AG20443 (cell line): ENCODE results near the gene NKAIN2.

Experiments
- DNase-seq: peaks from one replicate; pipeline ENCODE4 v3.0.0; 2012; ENCODE audit warnings: low spot score, mixed read lengths

The NKAIN2 gene

DNA sequence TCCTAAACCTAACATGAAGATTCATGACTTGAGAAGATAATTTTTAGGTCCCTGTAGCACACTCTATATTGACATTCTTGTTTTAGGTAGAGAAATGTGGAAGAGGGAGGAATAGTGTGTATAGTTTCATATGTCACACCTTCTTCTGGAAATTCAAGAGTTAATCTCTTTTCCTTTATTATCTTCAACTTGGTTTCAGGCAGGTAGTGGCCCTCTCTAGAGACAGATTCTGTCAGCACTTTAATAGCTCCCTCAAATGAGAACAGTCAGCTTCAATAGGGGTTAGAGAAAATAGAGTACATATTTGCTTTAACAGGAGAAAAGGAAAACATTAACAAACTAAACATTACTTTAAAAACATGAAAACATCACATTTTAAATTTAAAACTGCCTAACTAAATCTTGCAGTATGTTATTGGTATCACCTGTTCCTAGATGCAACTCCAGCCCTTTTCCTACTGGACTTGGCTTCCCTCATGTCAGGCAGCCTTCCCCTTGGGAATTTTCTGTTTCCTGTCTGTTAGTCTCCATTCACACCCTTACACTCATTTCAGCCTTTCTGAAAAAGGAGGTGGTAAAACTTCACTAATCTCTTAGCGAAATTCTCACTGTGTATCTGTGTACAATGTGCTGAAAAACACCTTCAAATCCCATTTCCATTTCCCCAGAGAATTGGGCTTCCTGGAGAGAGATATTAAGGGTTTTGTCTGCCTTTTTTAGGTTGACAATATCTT, 966.3 kb downstream of the NKAIN2 start:
- DNase-seq = no peak

DNA sequence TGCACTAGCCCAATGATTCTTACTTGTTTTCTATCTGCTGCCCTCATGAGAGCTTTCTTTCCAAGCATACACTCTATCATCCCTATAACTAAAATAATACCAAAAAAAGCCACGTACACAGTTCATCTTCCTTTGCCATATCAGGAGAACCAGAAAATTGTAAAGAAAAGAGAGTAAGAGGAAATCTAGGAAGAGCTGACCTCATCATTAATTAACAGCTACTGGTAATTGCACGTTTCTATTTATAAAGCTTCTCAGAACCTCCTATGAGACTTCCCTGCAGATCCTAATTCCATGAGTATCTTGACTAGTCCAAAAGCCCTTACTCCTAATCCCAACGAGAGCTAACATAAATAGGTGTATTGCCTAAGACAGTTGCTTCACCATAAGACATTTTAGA, 967.1 kb downstream of the NKAIN2 start:
- DNase-seq = no peak

DNA sequence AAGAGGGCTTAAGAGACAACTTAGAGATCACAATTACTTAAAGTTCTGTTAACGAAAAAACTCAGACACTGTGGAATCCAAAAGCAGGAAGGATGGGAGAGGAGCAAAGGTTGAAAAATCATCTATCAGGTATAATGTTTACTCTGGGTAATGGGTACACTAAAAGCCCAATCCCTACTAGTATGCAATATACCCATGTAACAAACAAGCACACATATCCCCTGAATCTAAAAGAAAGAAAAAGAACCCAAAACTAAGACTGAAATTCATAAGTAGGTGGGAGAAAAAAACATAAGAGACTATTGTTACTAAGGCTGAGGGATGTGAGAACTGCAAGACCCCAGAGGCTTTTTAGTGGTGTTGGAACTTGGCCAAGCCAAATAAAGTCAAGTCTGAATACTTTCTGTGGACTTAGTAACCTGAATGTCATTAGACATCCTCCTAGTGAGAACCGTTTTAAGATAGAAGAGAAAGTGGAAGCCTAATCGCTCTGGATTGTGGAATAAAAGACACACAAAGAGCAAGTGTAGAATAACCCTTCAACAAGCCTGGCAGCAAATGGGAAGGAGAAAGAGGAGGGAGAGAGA, 969.2 kb downstream of the NKAIN2 start:
- no peak for DNase-seq

DNA sequence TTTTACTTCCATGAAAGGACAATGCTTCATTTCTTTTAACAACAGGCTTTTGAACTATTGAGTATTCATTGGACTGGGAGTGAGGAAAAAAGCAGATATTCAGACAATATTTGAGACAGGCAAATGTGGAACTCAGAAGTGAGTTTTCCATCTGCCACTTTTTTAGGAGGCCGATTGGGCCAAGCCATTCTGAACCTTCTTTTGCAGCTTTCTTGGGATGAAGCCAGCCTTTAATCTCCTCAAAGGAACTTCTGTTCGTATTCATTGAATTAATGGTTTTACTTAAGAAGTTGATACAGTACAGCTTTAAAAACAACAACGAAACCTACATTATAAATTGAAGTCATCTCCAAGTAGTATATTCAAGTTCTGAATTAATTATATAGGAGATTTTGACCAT, 971.5 kb downstream of the NKAIN2 start:
- no peak for DNase-seq

DNA sequence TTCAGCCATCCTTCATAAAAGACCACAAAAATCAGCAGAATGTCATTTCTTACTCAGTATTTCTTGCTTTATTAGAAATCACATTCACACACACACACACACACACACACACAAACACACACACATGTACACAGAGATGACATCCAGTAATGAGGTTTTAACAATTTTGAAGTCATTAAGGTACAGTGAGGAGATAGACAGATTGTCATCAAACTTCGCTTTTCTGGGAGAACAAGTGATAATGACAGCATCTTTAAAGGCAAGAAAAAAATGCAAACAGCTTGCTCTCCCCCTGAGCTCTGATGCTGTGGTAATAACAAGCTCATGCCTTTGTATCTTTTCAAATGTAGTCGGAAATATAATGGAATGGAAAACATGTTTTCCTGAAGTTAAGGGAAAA, 974.2 kb downstream of the NKAIN2 start:
- no peak for DNase-seq

DNA sequence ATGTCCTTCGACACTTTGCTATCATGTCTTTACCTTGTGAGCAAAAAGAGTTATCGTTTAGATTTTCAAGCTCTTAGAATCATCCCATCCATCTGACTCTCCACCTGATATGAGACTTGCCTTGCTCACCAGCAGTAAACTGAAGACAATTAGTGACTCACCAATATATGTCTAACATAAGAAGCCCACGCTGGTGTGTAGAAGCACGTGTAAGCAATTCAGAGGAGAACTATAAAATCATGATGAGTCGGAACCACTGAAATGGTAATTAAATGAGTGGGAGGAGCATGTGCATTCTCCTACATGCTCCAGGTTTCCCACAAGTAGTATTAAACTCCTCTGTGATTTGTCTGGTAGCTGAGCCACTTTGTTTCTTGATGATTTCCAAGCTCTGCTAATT, 977.0 kb downstream of the NKAIN2 start:
- no peak for DNase-seq

DNA sequence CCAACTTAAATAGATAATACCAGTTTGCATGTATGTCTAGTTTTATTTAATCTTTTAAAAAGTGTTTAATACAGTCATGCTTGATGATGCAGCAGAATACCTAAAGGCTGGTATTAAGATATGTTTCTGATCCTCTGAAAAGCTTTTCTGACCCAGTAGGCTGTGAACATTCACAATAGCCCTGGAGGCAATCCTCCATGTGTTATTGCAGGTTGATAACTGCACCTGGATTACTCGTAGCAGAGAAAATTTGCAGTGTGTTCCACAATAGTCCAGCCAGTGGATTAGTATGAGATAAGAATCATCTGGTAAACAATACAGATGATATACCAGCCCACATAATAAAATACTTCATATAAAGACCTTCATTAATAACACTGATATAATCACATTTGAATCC, 979.7 kb downstream of the NKAIN2 start:
- no peak for DNase-seq

DNA sequence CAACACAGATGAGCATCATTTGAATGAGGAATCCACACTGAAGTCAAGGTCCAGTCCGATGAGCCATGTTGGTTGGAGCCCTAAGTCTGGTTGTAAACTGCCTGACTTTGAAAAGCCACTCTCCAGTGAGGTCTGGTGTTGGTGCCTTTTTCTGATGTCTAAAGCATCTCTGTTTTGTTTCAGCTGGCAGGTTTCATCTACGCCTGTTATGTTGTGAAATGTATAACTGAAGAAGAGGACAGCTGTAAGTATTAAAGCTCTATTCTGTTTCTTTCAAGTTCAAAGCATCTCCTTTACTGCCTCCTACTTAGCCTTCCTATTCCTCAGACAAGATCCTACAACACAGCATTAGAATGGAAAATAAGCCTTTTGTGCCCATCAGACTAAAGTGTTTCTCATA, 987.5 kb downstream of the NKAIN2 start:
- DNase-seq = no peak

DNA sequence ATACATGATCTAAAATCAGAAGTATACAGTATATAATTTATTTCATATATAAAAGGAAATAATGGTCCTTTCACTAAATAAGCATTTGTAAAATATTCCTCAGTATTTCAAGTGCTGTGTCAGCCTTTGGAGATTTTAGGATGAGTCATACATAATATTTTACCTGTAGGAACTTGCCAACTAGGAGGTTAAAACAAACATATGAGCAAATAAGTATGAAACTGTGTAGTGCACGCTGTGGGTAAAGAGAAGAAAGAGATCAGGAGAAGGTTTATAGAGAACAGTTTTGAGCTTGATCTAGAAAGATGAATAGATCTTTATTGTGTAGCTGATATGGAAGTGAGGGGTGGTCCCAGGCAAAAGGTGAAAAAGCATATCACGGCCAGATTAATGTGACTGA, 988.7 kb downstream of the NKAIN2 start:
- no peak for DNase-seq

DNA sequence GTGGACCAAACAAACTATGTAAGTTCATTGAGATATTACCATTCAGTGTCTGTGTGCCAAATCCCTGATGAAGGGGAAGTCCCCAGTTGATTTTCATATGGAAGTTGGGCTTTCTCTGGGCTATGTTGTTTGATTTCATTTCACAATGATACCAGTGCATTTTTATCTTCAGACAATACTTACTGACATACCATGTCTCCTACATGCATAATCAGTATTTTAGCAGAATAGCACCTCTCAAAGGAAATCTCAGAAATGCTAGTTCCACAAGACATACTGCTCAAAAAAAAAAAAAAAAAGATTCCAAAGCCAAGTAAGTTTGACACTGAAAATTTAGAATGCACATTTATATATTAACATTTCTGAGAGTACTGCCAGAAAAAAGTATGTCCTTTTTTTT, 989.7 kb downstream of the NKAIN2 start:
- no peak for DNase-seq

DNA sequence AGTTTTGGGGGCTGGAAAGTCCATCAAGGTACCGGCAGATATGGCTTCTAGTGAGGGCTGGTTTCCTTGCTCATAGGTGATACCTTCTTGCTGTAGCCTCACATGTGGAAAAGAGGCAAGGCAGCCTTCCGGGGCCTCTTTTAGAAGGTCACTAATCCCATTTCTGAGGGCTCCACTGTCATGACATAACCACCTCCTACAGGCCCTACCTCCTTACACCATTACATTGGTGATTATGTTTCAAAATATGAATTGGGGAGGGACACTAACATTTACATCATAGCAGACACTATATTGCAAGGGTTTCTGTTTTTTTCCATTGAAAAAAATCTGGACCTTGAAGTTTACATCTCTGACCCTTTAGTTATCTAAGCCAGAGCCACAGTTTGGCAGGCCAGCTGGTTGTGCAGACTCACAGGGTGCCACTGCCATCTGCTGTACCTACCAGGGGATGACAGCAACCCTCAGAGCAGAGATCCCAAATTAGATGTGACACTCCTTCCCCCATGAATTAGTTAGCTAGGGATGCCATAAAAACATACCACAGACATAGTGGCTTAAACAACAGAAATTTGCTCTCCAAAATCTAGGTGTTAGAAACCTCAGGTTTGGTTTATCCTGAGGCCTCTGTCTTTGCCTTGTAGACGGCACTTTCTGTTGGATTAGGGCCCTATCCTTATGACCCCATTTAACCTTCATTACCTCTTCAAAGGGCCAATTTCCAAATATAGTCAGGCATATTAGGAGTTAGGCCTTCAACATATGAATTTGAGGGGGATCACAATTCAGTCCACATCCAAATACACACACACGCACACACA, 992.2 kb downstream of the NKAIN2 start:
- peak; percentile 40 for DNase-seq

DNA sequence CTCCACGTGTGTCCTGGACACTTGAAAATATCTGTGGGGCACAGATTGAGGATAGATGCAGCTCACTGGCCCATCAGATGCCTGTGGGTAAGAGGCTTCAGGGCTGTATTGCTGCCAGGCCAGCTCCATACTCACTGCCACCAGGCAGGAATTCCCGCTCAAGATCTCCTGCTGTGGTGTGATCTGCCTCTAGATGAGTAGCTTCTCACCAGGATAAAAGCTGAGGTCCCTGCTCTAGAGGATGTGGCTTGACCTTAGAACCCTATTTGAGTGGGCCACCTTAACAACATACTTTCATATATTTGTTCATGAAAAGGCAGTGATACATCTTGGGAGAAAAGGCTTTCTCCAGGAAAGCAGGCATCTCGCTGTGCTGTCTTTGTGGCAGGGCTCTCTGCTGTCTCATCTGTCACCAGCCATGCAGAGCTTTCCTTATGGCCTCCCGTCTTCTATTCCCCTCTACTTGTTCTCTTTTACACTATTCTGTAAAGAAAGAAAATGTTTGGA, 992.9 kb downstream of the NKAIN2 start:
- no peak for DNase-seq

DNA sequence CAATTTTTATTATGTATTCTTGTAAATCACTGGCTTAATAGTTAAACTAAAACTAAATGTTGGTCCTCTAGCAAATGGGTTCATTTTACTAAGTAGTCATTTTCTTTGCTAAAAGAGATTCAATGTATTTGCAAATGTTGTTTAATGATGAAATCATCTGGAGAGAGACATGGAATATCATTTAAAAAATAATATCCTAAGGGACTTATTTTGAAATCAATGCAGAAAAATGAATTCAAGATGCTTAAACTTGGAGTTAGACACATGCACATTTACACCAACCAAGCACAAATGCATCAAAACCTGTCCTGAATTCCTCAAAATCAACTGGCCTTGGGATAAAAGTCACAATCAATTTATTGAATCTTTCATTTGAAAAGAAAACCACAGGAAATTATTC, 993.6 kb downstream of the NKAIN2 start:
- no peak for DNase-seq

DNA sequence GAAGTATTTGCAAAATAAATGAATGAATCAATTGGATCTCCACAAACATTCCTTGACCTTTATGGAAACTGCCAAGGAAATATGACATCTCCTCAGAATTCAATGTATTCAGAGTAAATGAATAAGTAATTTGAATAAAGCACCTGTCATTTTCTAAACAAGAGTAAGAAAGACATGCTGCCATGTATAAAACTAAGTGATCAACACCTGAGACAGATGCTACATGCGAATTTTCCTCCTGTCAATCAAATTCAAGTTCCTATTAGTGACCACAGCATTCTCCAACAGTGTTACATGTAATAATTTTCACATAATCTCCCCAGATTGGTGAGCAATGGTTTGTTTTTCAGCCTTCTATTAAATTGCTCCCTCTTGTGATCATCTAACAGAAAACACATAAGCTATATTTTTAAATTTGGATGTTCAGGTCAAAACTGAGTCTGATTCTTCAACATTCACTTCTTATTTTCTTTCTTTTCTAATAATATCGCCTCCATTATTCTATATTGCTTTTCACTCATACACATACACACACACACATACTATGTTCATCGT, 995.4 kb downstream of the NKAIN2 start:
- no peak for DNase-seq

DNA sequence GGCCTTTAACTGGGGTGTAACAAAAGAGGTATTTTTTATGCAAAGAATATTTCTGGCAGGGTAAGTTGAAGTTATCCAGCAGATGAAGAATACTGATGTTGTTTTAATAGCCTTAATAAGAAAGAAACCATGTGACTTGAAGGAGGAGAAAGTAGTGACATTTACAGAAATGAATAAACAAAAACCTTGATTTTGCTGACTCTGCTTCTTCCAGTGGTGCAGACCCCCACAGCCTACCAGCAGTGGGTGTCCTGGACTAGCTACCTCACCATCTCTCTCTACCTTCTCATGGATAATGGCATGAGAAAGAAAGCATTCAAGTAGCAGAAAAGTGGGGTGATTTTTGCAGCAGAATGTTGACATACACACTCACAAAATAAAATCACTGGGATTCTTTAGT, 996.0 kb downstream of the NKAIN2 start:
- no peak for DNase-seq

DNA sequence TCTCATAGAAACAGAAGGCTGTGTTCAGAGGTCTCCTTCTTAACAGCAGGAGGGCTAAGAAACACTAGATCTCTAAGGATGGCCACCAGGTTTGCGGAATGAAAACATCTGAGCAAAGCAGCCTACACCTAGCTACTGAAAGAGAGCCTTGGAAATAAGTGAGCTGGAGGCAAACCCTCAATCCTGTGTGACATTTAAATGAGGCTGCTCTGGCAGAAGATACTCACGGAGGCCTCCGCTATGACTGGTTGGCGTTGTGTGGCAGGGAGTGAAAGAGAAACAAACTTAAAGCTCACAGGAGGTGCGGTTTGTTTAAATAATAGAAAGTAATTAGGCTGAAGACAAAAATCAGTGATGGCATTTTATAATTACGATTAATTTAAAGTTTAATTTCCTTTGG, 996.6 kb downstream of the NKAIN2 start:
- DNase-seq = no peak

DNA sequence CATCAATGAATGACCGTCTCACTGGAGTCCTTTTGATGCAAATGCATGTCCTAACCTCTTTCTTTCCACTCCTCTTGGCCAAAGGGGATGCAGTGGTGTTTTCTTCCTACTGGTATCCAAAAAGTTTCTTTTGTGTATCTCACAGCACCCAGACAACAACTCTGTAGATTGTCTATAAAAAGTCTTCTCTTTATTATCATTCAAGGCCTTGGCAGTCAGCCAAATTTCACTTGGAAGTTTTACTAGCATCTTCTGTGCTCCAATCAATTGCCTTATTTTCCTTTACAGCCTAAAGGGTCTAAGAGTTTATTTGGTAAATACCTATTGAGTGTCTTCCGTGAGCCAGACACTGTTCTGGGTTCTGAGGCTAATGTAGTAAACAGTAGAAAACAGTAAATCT, 1008.4 kb downstream of the NKAIN2 start:
- DNase-seq = no peak

DNA sequence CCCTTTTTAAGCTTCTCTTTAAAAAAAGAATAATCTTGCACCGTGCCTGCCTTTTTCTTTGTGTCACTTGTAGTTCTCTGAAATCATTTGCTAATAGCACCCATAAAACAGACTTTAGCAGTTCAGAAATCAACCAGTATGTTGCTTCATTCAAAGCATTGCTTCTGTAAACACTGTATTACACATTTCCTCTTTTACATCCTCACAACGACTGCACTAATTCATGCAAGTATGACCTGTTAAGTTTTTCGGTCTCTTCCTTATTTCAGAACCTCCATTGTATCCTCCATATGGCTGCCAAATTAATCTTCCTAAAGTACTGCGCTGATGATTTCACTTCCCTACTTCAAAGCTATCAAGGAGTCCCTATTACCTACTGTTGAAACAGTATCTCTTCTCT, 1015.7 kb downstream of the NKAIN2 start:
- no peak for DNase-seq

DNA sequence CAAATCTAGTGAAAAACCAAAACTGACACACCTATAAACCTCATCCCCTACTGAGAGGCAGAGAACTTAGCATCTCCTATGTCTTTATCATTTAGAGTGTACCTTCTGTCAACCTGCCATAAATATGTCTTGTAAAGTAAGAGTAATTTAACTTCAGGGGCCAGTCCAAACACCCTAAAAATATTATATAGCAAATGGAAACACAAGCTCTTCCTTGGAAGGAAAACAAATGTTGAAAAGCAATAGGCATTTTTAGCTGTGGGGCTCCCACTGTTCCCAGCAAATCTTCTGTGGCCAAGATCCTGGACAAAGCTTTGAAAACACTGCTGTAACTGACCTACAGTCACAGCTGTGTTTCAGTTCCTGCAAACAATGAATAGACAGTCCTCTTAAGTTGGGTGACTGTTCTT, 1018.5 kb downstream of the NKAIN2 start:
- no peak for DNase-seq

DNA sequence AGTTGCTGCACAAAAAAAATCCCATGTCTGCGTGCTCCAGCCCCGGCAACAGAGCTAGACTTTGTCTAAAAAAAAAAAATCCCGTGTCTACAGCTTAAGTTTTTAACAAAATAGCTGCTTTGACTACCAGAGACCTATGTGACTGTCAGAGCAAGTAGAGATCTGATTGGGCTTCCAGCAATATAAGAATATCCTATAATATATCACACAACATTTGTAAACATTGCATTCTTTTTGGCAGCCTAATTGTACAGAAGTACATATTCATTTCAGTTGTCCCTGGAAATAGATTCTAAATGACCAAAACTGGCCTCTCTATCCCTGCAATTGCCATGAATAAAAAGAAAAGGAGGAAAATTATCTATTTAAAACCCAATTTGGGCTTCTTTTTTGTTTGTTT, 1019.1 kb downstream of the NKAIN2 start:
- DNase-seq = no peak

DNA sequence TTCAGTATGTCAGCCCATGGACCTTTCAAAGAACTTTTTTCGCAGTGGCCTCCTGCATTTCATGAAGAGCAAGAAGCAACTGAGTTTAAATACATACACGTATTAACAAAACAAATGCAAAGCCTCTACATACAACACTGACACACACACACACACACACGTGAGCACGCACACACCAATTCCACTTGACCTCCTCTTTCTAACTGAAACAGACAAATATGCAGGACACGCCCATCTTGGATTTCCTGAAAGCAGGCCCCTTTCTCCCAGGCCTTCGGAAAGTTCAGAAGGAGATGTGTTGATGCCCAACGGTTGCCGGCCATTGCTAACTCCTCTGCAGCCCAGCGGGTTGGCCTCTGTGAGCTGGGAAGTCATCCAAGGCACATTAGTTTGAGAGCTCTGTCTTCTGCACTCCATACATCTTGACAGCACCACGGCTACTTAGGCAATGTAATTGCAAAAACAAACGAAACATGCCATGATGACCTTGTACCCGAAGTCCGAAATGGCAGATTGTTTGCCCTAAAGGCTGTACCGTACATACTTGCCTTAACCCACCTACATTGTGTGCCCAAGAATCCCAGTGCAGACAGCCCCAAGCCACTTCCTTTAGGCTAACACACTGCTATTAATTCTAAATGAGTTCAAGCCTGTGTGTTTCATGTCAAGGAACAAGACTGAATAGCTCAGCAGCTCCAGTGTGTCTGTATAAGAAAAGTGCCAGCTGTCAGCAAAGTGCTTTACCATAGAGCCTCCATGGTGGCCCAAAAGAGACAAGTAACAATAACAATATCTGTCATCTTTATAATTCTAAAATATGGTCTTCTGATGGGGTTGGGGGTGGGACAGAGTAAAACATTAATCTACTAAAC, 1019.8 kb downstream of the NKAIN2 start:
- DNase-seq = no peak

DNA sequence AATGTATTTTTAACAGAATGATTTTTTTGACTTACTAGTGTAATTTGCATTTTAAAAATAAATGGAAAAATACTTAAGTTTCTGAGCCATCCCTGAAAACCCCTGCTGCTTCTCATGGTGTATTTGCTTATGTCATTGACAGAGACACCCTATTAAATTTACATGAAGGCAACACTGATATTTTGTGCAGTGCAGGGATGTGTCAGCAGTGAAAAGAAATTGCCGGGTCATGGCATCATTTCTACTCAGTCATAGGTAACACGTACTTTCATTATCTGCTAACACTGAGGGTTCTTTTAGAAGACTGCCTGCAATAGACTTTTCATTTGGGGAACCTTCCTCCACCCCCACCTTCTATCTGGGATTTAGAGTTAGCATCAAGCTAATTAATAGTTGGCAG, 1021.9 kb downstream of the NKAIN2 start:
- DNase-seq = no peak
